IMR-90 (cell line): ENCODE measurements around the gene NAP1L5. TPM values are rescaled to one million over a fixed set of nuclear protein-coding genes. Genes with fewer than 3 reads are reported as not detected.

Experiments
- ATAC-seq: fragments of 200-7000 bp; cut with Tn5 transposase; 2 replicates; pipeline ENCODE4 v1.9.1; 2020; ENCODE audit warnings: low read depth, mild to moderate bottlenecking, moderate library complexity
- BruUV-seq: library from RNA; stranded (reverse); fragments of 400-500 nt; replicated peaks from 2 replicates; lab custom pipeline; 2021; lab: Mats Ljungman, UMichigan
- CTCF ChIA-PET: fragments of 300-600 bp; formaldehyde crosslinking; extraction: SDS; loops from one replicate; lab custom pipeline; 2021; ENCODE audit warnings: antibody characterized with exemption; lab: Yijun Ruan, JAX
- POLR2A ChIA-PET: fragments of 300-600 bp; sonication (Branson Sonifier 250); formaldehyde crosslinking; loops from one replicate; lab custom pipeline; 2022; ENCODE audit warnings: antibody characterized with exemption; ENCODE audit not compliant: unreplicated experiment; lab: Charles Lee
- DNase-seq: peaks from one replicate; pipeline ENCODE4 v3.0.0; 2013
- H2AFZ ChIP-seq: replicated peaks from 2 replicates; pipeline ENCODE3; 2013; ENCODE audit warnings: low read length, mild to moderate bottlenecking; ENCODE audit not compliant: poor library complexity
- H2AK5ac ChIP-seq: 2 replicates; pipeline ENCODE4 v1.6.1; 2013; ENCODE audit warnings: low read depth, low read length, inconsistent platforms
- H2AK9ac ChIP-seq: replicated peaks from 2 replicates; pipeline ENCODE3; 2013; ENCODE audit warnings: mild to moderate bottlenecking, low read depth, low read length, moderate library complexity; ENCODE audit not compliant: poor library complexity
- H2BK120ac ChIP-seq: 2 replicates; pipeline ENCODE4 v1.6.1; 2013; ENCODE audit warnings: low read depth, low read length, inconsistent platforms
- H2BK15ac ChIP-seq: 3 replicates; pipeline ENCODE4 v1.6.1; 2013; ENCODE audit warnings: low read depth, low read length, inconsistent platforms
- H2BK20ac ChIP-seq: 2 replicates; pipeline ENCODE4 v1.6.1; 2013; ENCODE audit warnings: low read depth, mild to moderate bottlenecking, inconsistent platforms, low read length, moderate library complexity
- H2BK5ac ChIP-seq: 2 replicates; pipeline ENCODE4 v1.6.1; 2013; ENCODE audit warnings: mild to moderate bottlenecking, low read depth, low read length, inconsistent platforms; ENCODE audit not compliant: poor library complexity, severe bottlenecking
- H3K14ac ChIP-seq: replicated peaks from 2 replicates; pipeline ENCODE4 v1.6.1; 2013; ENCODE audit warnings: low read depth, low read length, inconsistent platforms
- H3K18ac ChIP-seq: 2 replicates; pipeline ENCODE4 v1.6.1; 2013; ENCODE audit warnings: low read depth, low read length, control low read depth
- H3K23ac ChIP-seq: 2 replicates; pipeline ENCODE4 v1.6.1; 2013; ENCODE audit warnings: low read depth, low read length, inconsistent platforms
- H3K27ac ChIP-seq: 2 replicates; pipeline ENCODE4 v1.5.1; 2013; ENCODE audit warnings: mild to moderate bottlenecking, control low read depth, low read length; ENCODE audit not compliant: insufficient read depth
- H3K27me3 ChIP-seq: 2 replicates; pipeline ENCODE4 v1.6.1; 2013; ENCODE audit warnings: low read length; ENCODE audit not compliant: control insufficient read depth, insufficient read depth
- H3K36me3 ChIP-seq: 2 replicates; pipeline ENCODE4 v1.6.1; 2013; ENCODE audit warnings: low read length, mixed read lengths; ENCODE audit not compliant: control insufficient read depth, insufficient read depth
- H3K4ac ChIP-seq: 2 replicates; pipeline ENCODE4 v1.6.1; 2013; ENCODE audit warnings: low read depth, low read length, inconsistent platforms
- H3K4me1 ChIP-seq: 2 replicates; pipeline ENCODE4 v1.6.1; 2013; ENCODE audit warnings: low read length, mixed read lengths; ENCODE audit not compliant: control insufficient read depth, insufficient read depth
- H3K4me2 ChIP-seq: 2 replicates; pipeline ENCODE4 v1.6.1; 2013; ENCODE audit warnings: low read depth, mild to moderate bottlenecking, control low read depth, low read length, moderate library complexity
- H3K4me3 ChIP-seq: 2 replicates; pipeline ENCODE4 v1.5.1; 2013; ENCODE audit warnings: low read depth, mild to moderate bottlenecking, control low read depth, low read length, moderate library complexity; ENCODE audit not compliant: insufficient read depth
- H3K56ac ChIP-seq: 2 replicates; pipeline ENCODE4 v1.6.1; 2013; ENCODE audit warnings: low read length, inconsistent platforms; ENCODE audit not compliant: insufficient read depth; ENCODE audit errors: extremely low read depth
- H3K79me1 ChIP-seq, 2 experiments: 2 replicates each; pipeline ENCODE4 v1.6.1; 2013; ENCODE audit warnings: low read length in 2 of 2, inconsistent platforms in 1 of 2, low read depth in 1 of 2
- H3K9ac ChIP-seq: 2 replicates; pipeline ENCODE4 v1.6.1; 2013; ENCODE audit warnings: low read depth, low read length, control low read depth
- H3K9me1 ChIP-seq: 2 replicates; pipeline ENCODE4 v1.6.1; 2013; ENCODE audit warnings: low read length, inconsistent platforms; ENCODE audit not compliant: insufficient read depth
- H3K9me3 ChIP-seq: 2 replicates; pipeline ENCODE4 v1.6.1; 2013; ENCODE audit warnings: low read length; ENCODE audit not compliant: control insufficient read depth, insufficient read depth
- H4K20me1 ChIP-seq: 2 replicates; pipeline ENCODE4 v1.6.1; 2013; ENCODE audit warnings: low read length, inconsistent platforms; ENCODE audit not compliant: insufficient read depth
- H4K5ac ChIP-seq: 2 replicates; pipeline ENCODE4 v1.6.1; 2013; ENCODE audit warnings: mild to moderate bottlenecking, low read depth, low read length, control low read depth
- H4K8ac ChIP-seq, 2 experiments: 2 replicates each; pipeline ENCODE4 v1.6.1; 2013; ENCODE audit warnings: low read depth in 2 of 2, low read length in 2 of 2, control low read depth in 1 of 2, inconsistent platforms in 1 of 2
- H4K91ac ChIP-seq: 2 replicates; pipeline ENCODE4 v1.6.1; 2013; ENCODE audit warnings: low read depth, low read length, inconsistent platforms; ENCODE audit not compliant: insufficient read depth
- BHLHE40 ChIP-seq: fragments of 150-350 bp; IDR thresholded peaks from 2 replicates; pipeline ENCODE4 v1.6.1; 2016; ENCODE audit warnings: mild to moderate bottlenecking, low read depth, low read length
- CEBPB ChIP-seq: IDR thresholded peaks from 2 replicates; pipeline ENCODE4 v1.6.1; 2012; ENCODE audit warnings: low read depth, low read length, improper control_type of control experiment
- CHD1 ChIP-seq: IDR thresholded peaks from 2 replicates; pipeline ENCODE4 v1.6.1; 2012; ENCODE audit warnings: low read depth, low read length, improper control_type of control experiment
- FOS ChIP-seq: fragments of 150-350 bp; IDR thresholded peaks from 2 replicates; pipeline ENCODE4 v1.6.1; 2016; ENCODE audit warnings: low read depth, low read length
- MAFK ChIP-seq: IDR thresholded peaks from 2 replicates; pipeline ENCODE4 v1.6.1; 2012; ENCODE audit warnings: low read depth, low read length, improper control_type of control experiment
- MAZ ChIP-seq: IDR thresholded peaks from 2 replicates; pipeline ENCODE4 v1.6.1; 2012; ENCODE audit warnings: low read depth, mild to moderate bottlenecking, low read length, improper control_type of control experiment, moderate library complexity, borderline replicate concordance
- POLR2A ChIP-seq: IDR thresholded peaks from 2 replicates; pipeline ENCODE4 v1.6.1; 2012; ENCODE audit warnings: mild to moderate bottlenecking, low read depth, low read length
- RCOR1 ChIP-seq: IDR thresholded peaks from 2 replicates; pipeline ENCODE4 v1.6.1; 2012; ENCODE audit warnings: mild to moderate bottlenecking, low read length, improper control_type of control experiment; ENCODE audit not compliant: insufficient replicate concordance
- RFX5 ChIP-seq: IDR thresholded peaks from 2 replicates; pipeline ENCODE4 v1.8.0; 2012; ENCODE audit warnings: low read depth, mild to moderate bottlenecking, low read length, moderate library complexity
- WGBS, 2 experiments: methylation state at CpG; one replicate each; pipeline versions ENCODE4 v1.1.5 to v1.1.7; 2013; ENCODE audit warnings: missing lambda C conversion rate in 2 of 2; ENCODE audit not compliant: insufficient read length in 1 of 2; ENCODE audit errors: extremely low coverage in 2 of 2; 5-methylcytosine and 5-hydroxymethylcytosine counted together
- dilution Hi-C: fragments of 300-500 bp; cut with HindIII; formaldehyde crosslinking; loops from one replicate; pipeline ENCODE4 v1.14.3; 2018; ENCODE audit warnings: low sequenced_read_pairs; ENCODE audit not compliant: unreplicated experiment
- in situ Hi-C: fragments of 300-500 bp; cut with MboI; formaldehyde crosslinking; loops from 3 replicates; pipeline ENCODE4 v1.14.3; 2019; ENCODE audit warnings: low sequenced_read_pairs, inconsistent platforms, mixed read lengths
- intact Hi-C: fragments of 100-400 bp; cut with micrococcal nuclease; formaldehyde crosslinking; loops from 2 replicates; pipeline ENCODE4 v1.10.0; 2022
- polyA plus RNA-seq, 3 experiments: library from polyadenylated mRNA; depleted of rRNA; stranded (reverse); fragments of >200 nt; gene quantifications; 2 replicates each; pipeline ENCODE4 v1.2.3, GENCODE V29; 2012; ENCODE audit warnings: low replicate concordance in 1 of 3
- total RNA-seq: library from RNA; depleted of rRNA; stranded (reverse); fragments of >200 nt; gene quantifications from 2 replicates; pipeline ENCODE4 v1.2.3, GENCODE V29; 2012
- TF ChIP-seq, protein P1 (sequence below): fragments of 150-350 bp; IDR thresholded peaks from 2 replicates; pipeline ENCODE4 v1.6.1; 2017; ENCODE audit warnings: mild to moderate bottlenecking, antibody characterized with exemption, low read length, low read depth
- TF ChIP-seq, protein P2 (sequence below): conservative IDR thresholded peaks from 2 replicates; pipeline ENCODE4 v1.5.1; 2012; ENCODE audit warnings: mild to moderate bottlenecking, low read depth, low read length, improper control_type of control experiment

The NAP1L5 gene
- total and polyA plus RNA-seq, 2 of the 4 experiments (the other 2 are of a cell fraction) = 3.9 to 5.3 TPM

DNA sequence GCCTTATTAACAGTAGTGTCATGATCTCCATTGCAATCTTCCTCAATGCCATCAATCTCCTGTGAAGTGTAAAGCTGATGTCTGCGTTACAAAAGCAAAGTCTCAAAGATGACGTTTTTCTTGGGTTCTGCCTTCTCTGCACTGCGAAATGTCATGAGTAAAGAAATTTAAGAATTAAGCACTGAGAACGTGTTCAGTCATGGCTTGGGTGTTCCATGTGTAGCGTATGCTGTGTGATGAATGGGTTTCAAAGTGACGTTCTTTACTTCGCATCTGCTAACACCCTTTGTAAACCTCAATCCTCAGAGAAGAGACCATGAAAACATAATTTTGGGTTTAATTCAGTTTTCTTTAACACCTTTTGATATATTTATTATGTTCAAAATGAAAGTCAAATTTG lies 999 bp downstream of the NAP1L5 start:
- Histone ChIP-seq H3K4me2 (peak overlapping the region; percentile 62), H4K5ac (no peak overlapping the region), H2AK9ac (no peak overlapping the region), H3K27me3 (no peaks in the 10 kb centered on the region), H2BK15ac (no peak overlapping the region), H2BK120ac (no peak overlapping the region), H4K91ac (no peak overlapping the region), H3K36me3 (no peaks in the 10 kb centered on the region; the same call in 1 of the 2 replicates), H3K4me1 (no peaks in the 10 kb centered on the region; the same call in 1 of the 2 replicates), H2AK5ac (no peak overlapping the region), H4K8ac (peak overlapping the region in 1 of 2 experiments; percentile 50; a peak in 1 of 4 replicates), H3K4me3 (peak overlapping the region; percentile 37; the same call in 1 of the 2 replicates), H3K14ac (peak overlapping the region; percentile 84), H3K56ac (no peak overlapping the region), H3K9ac (peak overlapping the region; percentile 25; the same call in 1 of the 2 replicates), H3K9me3 (no peaks in the 10 kb centered on the region), H3K27ac (no peak overlapping the region), H2AFZ (no peak overlapping the region), H2BK20ac (no peak overlapping the region), H3K9me1 (peaks cover 4% of the 10 kb centered on the region; the same call in 1 of the 2 replicates), H3K23ac (peak overlapping the region; percentile 50; the same call in 1 of the 2 replicates), H3K18ac (no peak overlapping the region), H4K20me1 (no peaks in the 10 kb centered on the region), H2BK5ac (no peak overlapping the region), H3K4ac (no peak overlapping the region), H3K79me1 (peaks cover 4 to 5% of the 10 kb centered on the region in 2 experiments; a peak in 3 of 4 replicates)
- ChIA-PET CTCF (interaction anchor here (0.6 kb wide), 1 partner anchor 10 kb away, joined by 3 read pairs; no protein-coding TSS in a partner anchor), POLR2A (interaction anchor here (0.6 kb wide), 1 partner anchor 137 kb away, joined by 3 read pairs; no protein-coding TSS in a partner anchor)
- ATAC-seq (no peak), DNase-seq (peak; percentile 23)
- TF ChIP-seq POLR2A = no peak
- no peak for TF ChIP-seq MAFK
- TF ChIP-seq BHLHE40 = no peak
- TF ChIP-seq RCOR1 = no peak
- TF ChIP-seq, protein P1, sequence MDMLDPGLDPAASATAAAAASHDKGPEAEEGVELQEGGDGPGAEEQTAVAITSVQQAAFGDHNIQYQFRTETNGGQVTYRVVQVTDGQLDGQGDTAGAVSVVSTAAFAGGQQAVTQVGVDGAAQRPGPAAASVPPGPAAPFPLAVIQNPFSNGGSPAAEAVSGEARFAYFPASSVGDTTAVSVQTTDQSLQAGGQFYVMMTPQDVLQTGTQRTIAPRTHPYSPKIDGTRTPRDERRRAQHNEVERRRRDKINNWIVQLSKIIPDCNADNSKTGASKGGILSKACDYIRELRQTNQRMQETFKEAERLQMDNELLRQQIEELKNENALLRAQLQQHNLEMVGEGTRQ = no peak
- TF ChIP-seq, protein P2, sequence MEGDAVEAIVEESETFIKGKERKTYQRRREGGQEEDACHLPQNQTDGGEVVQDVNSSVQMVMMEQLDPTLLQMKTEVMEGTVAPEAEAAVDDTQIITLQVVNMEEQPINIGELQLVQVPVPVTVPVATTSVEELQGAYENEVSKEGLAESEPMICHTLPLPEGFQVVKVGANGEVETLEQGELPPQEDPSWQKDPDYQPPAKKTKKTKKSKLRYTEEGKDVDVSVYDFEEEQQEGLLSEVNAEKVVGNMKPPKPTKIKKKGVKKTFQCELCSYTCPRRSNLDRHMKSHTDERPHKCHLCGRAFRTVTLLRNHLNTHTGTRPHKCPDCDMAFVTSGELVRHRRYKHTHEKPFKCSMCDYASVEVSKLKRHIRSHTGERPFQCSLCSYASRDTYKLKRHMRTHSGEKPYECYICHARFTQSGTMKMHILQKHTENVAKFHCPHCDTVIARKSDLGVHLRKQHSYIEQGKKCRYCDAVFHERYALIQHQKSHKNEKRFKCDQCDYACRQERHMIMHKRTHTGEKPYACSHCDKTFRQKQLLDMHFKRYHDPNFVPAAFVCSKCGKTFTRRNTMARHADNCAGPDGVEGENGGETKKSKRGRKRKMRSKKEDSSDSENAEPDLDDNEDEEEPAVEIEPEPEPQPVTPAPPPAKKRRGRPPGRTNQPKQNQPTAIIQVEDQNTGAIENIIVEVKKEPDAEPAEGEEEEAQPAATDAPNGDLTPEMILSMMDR = no peak
- no peak for TF ChIP-seq CHD1
- no peak for TF ChIP-seq CEBPB
- no peak for TF ChIP-seq RFX5
- TF ChIP-seq MAZ = no peak
- TF ChIP-seq FOS = no peak
- no CpG with 5 or more reads among the region's 7 CpGs for WGBS, 2 experiments
- TSS peak; percentile 87 for BruUV-seq
- in situ Hi-C loops = no loop called here
- dilution Hi-C loops = no loop called here
- intact Hi-C loops = no loop called here
